A549 (cell line): Measurements from ENCODE around the gene VAPA. TPM values are rescaled to one million over a fixed set of nuclear protein-coding genes. Genes with fewer than 3 reads are reported as not detected.

ENCODE experiments used
- ATAC-seq, 2 experiments: fragments of 200-7000 bp in 1 of 2; fragments of >200 bp in 1 of 2; cut with Nextera tagmentation in 1 of 2; cut with Tn5 transposase in 1 of 2; 3 replicates each; pipeline versions ENCODE4 v1.8.0 to v1.9.1; 2018 to 2020; ENCODE audit warnings: mild to moderate bottlenecking in 1 of 2, moderate library complexity in 1 of 2
- CTCF ChIA-PET: fragments of 300-600 bp; sonication (Branson Sonifier 250); formaldehyde crosslinking; extraction: SDS; loops from one replicate; lab custom pipeline; 2021; ENCODE audit warnings: antibody characterized with exemption, inconsistent platforms; lab: Yijun Ruan, JAX
- POLR2A ChIA-PET: fragments of 350-600 bp; formaldehyde crosslinking; extraction: SDS; loops from one replicate; lab custom pipeline; 2021; ENCODE audit warnings: antibody characterized with exemption, inconsistent platforms; lab: Yijun Ruan, JAX
- DNase-seq, 2 experiments: peaks; one replicate each; pipeline versions ENCODE4 v3.0.0 to v3.0.0-alpha.2; 2011 to 2016; ENCODE audit warnings: low read depth in 1 of 2, low spot score in 1 of 2
- FAIRE-seq: peaks from 2 replicates; lab custom pipeline; 2011; peaks lifted over from hg19 to GRCh38; lab: Jason Lieb, UNC
- H3K27ac ChIP-seq, 2 experiments: fragments of >200 bp; sonication (Bioruptor Twin); formaldehyde crosslinking; 3 replicates each; pipeline ENCODE4 v1.5.1; 2016 to 2017
- H3K4me1 ChIP-seq: fragments of >200 bp; sonication (Bioruptor Twin); formaldehyde crosslinking; 3 replicates; pipeline ENCODE4 v1.6.1; 2016
- H3K4me2 ChIP-seq: fragments of >200 bp; sonication (Bioruptor Twin); formaldehyde crosslinking; 3 replicates; pipeline ENCODE4 v1.6.1; 2016
- H3K4me3 ChIP-seq: fragments of >200 bp; sonication (Bioruptor Twin); formaldehyde crosslinking; 3 replicates; pipeline ENCODE4 v1.5.1; 2016
- H3K9me3 ChIP-seq: fragments of >200 bp; sonication (Bioruptor Twin); formaldehyde crosslinking; 3 replicates; pipeline ENCODE4 v1.6.1; 2016
- BHLHE40 ChIP-seq: IDR thresholded peaks from 2 replicates; pipeline ENCODE4 v1.6.1; 2012; ENCODE audit warnings: low read depth, low read length, inconsistent platforms
- CBX2 ChIP-seq: fragments of 200-600 bp; sonication (generic); IDR thresholded peaks from 2 replicates; pipeline ENCODE4 v1.6.1; 2016; ENCODE audit warnings: low read depth, mild to moderate bottlenecking, borderline replicate concordance
- CEBPB ChIP-seq, 2 experiments: fragments of >200 bp in 1 of 2; sonication (Bioruptor Twin) in 1 of 2; formaldehyde crosslinking in 1 of 2; IDR thresholded peaks; 2 replicates each; pipeline ENCODE4 v1.6.1; 2012 to 2016
- CTCF ChIP-seq: fragments of >200 bp; sonication (Bioruptor Twin); formaldehyde crosslinking; IDR thresholded peaks from 3 replicates; pipeline ENCODE4 v1.5.1; 2016
- E2F6 ChIP-seq: IDR thresholded peaks from 2 replicates; pipeline ENCODE4 v1.6.1; 2012; ENCODE audit warnings: low read depth, borderline replicate concordance
- EHF ChIP-seq: fragments of 250-450 bp; sonication (Bioruptor Pico); IDR thresholded peaks from 2 replicates; pipeline ENCODE4 v1.5.0; 2020; ENCODE audit warnings: mild to moderate bottlenecking
- ELK1 ChIP-seq: fragments of 150-350 bp; IDR thresholded peaks from 2 replicates; pipeline ENCODE4 v1.6.1; 2014; ENCODE audit warnings: low read depth, mild to moderate bottlenecking, low read length
- GATA3 ChIP-seq: IDR thresholded peaks from 2 replicates; pipeline ENCODE4 v1.6.1; 2012; ENCODE audit warnings: borderline replicate concordance
- HDAC2 ChIP-seq: fragments of 200-600 bp; sonication (generic); IDR thresholded peaks from 2 replicates; pipeline ENCODE4 v1.6.1; 2016
- HMGXB4 ChIP-seq: fragments of 250-450 bp; sonication (Bioruptor Pico); IDR thresholded peaks from 2 replicates; pipeline ENCODE4 v1.5.0; 2021; ENCODE audit warnings: mild to moderate bottlenecking, moderate library complexity, borderline replicate concordance
- HOXA7 ChIP-seq: fragments of 250-450 bp; sonication (Bioruptor Pico); IDR thresholded peaks from 2 replicates; pipeline ENCODE4 v1.5.0; 2020; ENCODE audit warnings: mild to moderate bottlenecking, moderate library complexity
- HOXB13 ChIP-seq: fragments of 250-450 bp; sonication (Bioruptor Pico); IDR thresholded peaks from 2 replicates; pipeline ENCODE4 v1.5.0; 2020; ENCODE audit warnings: low read depth, mild to moderate bottlenecking, moderate library complexity
- MAZ ChIP-seq: fragments of 150-350 bp; IDR thresholded peaks from 2 replicates; pipeline ENCODE4 v1.6.1; 2014; ENCODE audit warnings: antibody characterized with exemption, low read depth, low read length, borderline replicate concordance
- NR3C1 ChIP-seq: fragments of >200 bp; sonication (Bioruptor Twin); formaldehyde crosslinking; IDR thresholded peaks from 3 replicates; pipeline ENCODE4 v1.6.1; 2017
- RARB ChIP-seq: fragments of 250-450 bp; sonication (Bioruptor Pico); IDR thresholded peaks from 2 replicates; pipeline ENCODE4 v1.8.0; 2021; ENCODE audit warnings: mild to moderate bottlenecking, moderate library complexity
- TFCP2L1 ChIP-seq: fragments of 250-450 bp; sonication (Bioruptor Pico); IDR thresholded peaks from 2 replicates; pipeline ENCODE4 v1.5.0; 2021; ENCODE audit warnings: mild to moderate bottlenecking
- TP53 ChIP-seq: fragments of 250-450 bp; sonication (Bioruptor Pico); IDR thresholded peaks from 2 replicates; pipeline ENCODE4 v1.5.0; 2021; ENCODE audit warnings: mild to moderate bottlenecking, moderate library complexity
- USF2 ChIP-seq: fragments of 450-650 bp; IDR thresholded peaks from 2 replicates; pipeline ENCODE4 v1.6.1; 2014; ENCODE audit warnings: antibody characterized with exemption
- ZFP36 ChIP-seq: fragments of 450-650 bp; IDR thresholded peaks from 2 replicates; pipeline ENCODE4 v1.6.1; 2014; ENCODE audit warnings: borderline replicate concordance; ENCODE audit not compliant: partially characterized antibody
- ZNF302 ChIP-seq: fragments of 250-450 bp; sonication (Bioruptor Pico); IDR thresholded peaks from 2 replicates; pipeline ENCODE4 v1.9.0; 2021; ENCODE audit warnings: inconsistent platforms, mild to moderate bottlenecking, moderate library complexity
- whole genome bisulfite sequencing: methylation state at CpG from one replicate; pipeline ENCODE4 v1.1.6; 2017; ENCODE audit errors: missing lambda C conversion rate; 5-methylcytosine and 5-hydroxymethylcytosine counted together
- polyA plus RNA-seq, 4 experiments: library from polyadenylated mRNA; depleted of rRNA in 3 of 4; stranded (reverse); fragments of >200 nt; fragmentation: RNase III in 1 of 4; extraction: RNeasy Plus Mini Kit Qiagen cat#74134 plus additional on column Dnase treatment in 1 of 4; gene quantifications; 2 replicates in 3 of 4; 3 replicates in 1 of 4; pipeline ENCODE4 v1.2.3, GENCODE V29; 2011 to 2017

Gene VAPA
- polyA plus RNA-seq, 2 of the 4 experiments (the other 2 are of a cell fraction) = 161 to 391 TPM

GRCh38 chr18:9870431-9871008 lies 43.3 kb upstream of the VAPA start:
- POLR2A ChIA-PET = interaction anchor here (0.7 to 1.8 kb wide), 2 partner anchors 44 to 451 kb away, joined by 3 to 10 read pairs; partner anchors contain the start of gene VAPA

GRCh38 chr18:9871244-9871746 lies 42.5 kb upstream of the VAPA start:
- CTCF ChIA-PET = interaction anchor here (1.1 kb wide), 1 partner anchor 149 kb away, joined by 3 read pairs; no protein-coding TSS in a partner anchor
- H3K4me1 ChIP-seq = peaks cover 42% of the 10 kb centered on the region
- peaks cover 11% of the 10 kb centered on the region for H3K9me3 ChIP-seq
- 91% methylated on average over 6 of the region's 6 CpGs for WGBS
- no peak for FAIRE-seq
- no peak for DNase-seq
- H3K4me2 ChIP-seq = no peak overlapping the region
- no peak overlapping the region for H3K4me3 ChIP-seq
- ATAC-seq = no peak
- no peak for TF ChIP-seq CTCF
- H3K27ac ChIP-seq = peak overlapping the region; percentile 85 to 94; a peak in 5 of 6 replicates
- POLR2A ChIA-PET = interaction anchor here (1.8 kb wide), 1 partner anchor 43 kb away, joined by 10 read pairs; the partner anchor contains the start of gene VAPA

More at GRCh38 chr18:9870431-9871008, 43.3 kb upstream of the VAPA start:
- ATAC-seq (peak in 1 of 2 experiments; percentile 40; a peak in 3 of 6 replicates), FAIRE-seq (no peak), DNase-seq (no peak)
- no peak overlapping the region for H3K4me3 ChIP-seq
- CTCF ChIA-PET = interaction anchor here (1.1 to 1.6 kb wide), 5 partner anchors 12 to 148 kb away, joined by 3 to 6 read pairs (median 3); no protein-coding TSS in a partner anchor
- 65% methylated on average over 4 of the region's 4 CpGs for WGBS
- peaks cover 38% of the 10 kb centered on the region for H3K4me1 ChIP-seq
- peaks cover 19% of the 10 kb centered on the region for H3K9me3 ChIP-seq
- H3K4me2 ChIP-seq = peak overlapping the region; percentile 44
- H3K27ac ChIP-seq = peak overlapping the region; percentile 85 to 94
- TF ChIP-seq ELK1 = no peak
- TF ChIP-seq RARB = no peak
- no peak for TF ChIP-seq CTCF
- TF ChIP-seq E2F6 = no peak

- TF ChIP-seq ZFP36 (no peak), EHF (CRISPR knock-in tag) (no peak), CBX2 (no peak), HDAC2 (no peak), HOXB13 (CRISPR knock-in tag) (no peak), ZNF302 (no peak), BHLHE40 (no peak), MAZ (no peak), CEBPB (IDR thresholded peaks at IDR 0.05) (no peak), USF2 (no peak), HOXA7 (CRISPR knock-in tag) (no peak), CTCF (no peak), GATA3 (no peak), HMGXB4 (CRISPR knock-in tag) (no peak), TP53 (no peak), NR3C1 (no peak), TFCP2L1 (CRISPR knock-in tag) (no peak)
- ATAC-seq (no peak), FAIRE-seq (no peak), DNase-seq (no peak)
- Histone ChIP-seq H3K9me3 (no peaks in the 10 kb centered on the region), H3K4me1 (peaks cover 53% of the 10 kb centered on the region), H3K27ac (peak overlapping the region; percentile 46 to 76; a peak in 5 of 6 replicates), H3K4me2 (no peak overlapping the region), H3K4me3 (no peak overlapping the region)
- CTCF ChIA-PET = interaction anchor here (0.7 kb wide), 1 partner anchor 58 kb away, joined by 3 read pairs; no protein-coding TSS in a partner anchor
- POLR2A ChIA-PET = no interaction called here
Measured at GRCh38 chr18:9872823-9873222, 41.0 kb upstream of the VAPA start.
